CD14-positive monocyte (primary cell): ENCODE results near the gene CBR4. TPM values are rescaled to one million over a fixed set of nuclear protein-coding genes. Genes with fewer than 3 reads are reported as not detected.

Experiments used
- DNase-seq, 3 donors: peaks; one replicate each; pipeline ENCODE4 v3.0.0-alpha.2; 2011 to 2022
- H2AFZ ChIP-seq: 2 replicates; pipeline ENCODE4 v1.6.0; 2012; ENCODE audit warnings: mild to moderate bottlenecking, low read depth, low read length, inconsistent platforms; ENCODE audit not compliant: insufficient read depth, poor library complexity, severe bottlenecking
- H3K27ac ChIP-seq, 2 donors: 1 replicate in 1 of 2; 2 replicates in 1 of 2; pipeline ENCODE4 v1.5.1; 2012 to 2013; ENCODE audit warnings: low read length in 2 of 2, control low read depth in 1 of 2, inconsistent platforms in 1 of 2, low read depth in 1 of 2, mild to moderate bottlenecking in 1 of 2
- H3K27me3 ChIP-seq, 2 donors: one replicate each; pipeline versions ENCODE4 v1.6.0 to v1.6.1; 2011 to 2013; ENCODE audit warnings: low read length in 2 of 2; ENCODE audit not compliant: control insufficient read depth in 2 of 2, insufficient read depth in 2 of 2
- H3K36me3 ChIP-seq, 2 donors: replicated peaks in 1 of 2; 1 replicate in 1 of 2; 2 replicates in 1 of 2; pipeline versions ENCODE4 v1.5.1 to v1.6.1; 2012 to 2013; ENCODE audit warnings: low read length in 2 of 2, control low read depth in 1 of 2, inconsistent platforms in 1 of 2, mild to moderate bottlenecking in 1 of 2; ENCODE audit not compliant: insufficient read depth in 2 of 2, control insufficient read depth in 1 of 2
- H3K4me1 ChIP-seq, 2 donors: 1 replicate in 1 of 2; 2 replicates in 1 of 2; pipeline versions ENCODE4 v1.5.1 to v1.6.1; 2012 to 2013; ENCODE audit warnings: low read length in 2 of 2, control low read depth in 1 of 2, inconsistent platforms in 1 of 2, mild to moderate bottlenecking in 1 of 2, moderate library complexity in 1 of 2; ENCODE audit not compliant: insufficient read depth in 2 of 2, control insufficient read depth in 1 of 2
- H3K4me2 ChIP-seq: replicated peaks from 2 replicates; pipeline ENCODE3; 2012; ENCODE audit warnings: low read length, moderate library complexity, mild to moderate bottlenecking; ENCODE audit not compliant: poor library complexity, severe bottlenecking; ENCODE audit errors: extremely low read depth
- H3K4me3 ChIP-seq, 3 experiments: fragments of 200-600 bp in 1 of 3; sonication (generic) in 1 of 3; replicated peaks in 1 of 3; 1 replicate in 2 of 3; 2 replicates in 1 of 3; pipeline ENCODE4 v1.5.1; 2011 to 2013; ENCODE audit warnings: low read length in 3 of 3, mild to moderate bottlenecking in 3 of 3, control low read depth in 2 of 3, low read depth in 2 of 3, inconsistent platforms in 1 of 3, moderate library complexity in 1 of 3
- H3K79me2 ChIP-seq: 2 replicates; pipeline ENCODE4 v1.6.0; 2012; ENCODE audit warnings: mild to moderate bottlenecking, control low read depth, inconsistent platforms, low read length, moderate library complexity; ENCODE audit not compliant: insufficient read depth
- H3K9ac ChIP-seq: 2 replicates; pipeline ENCODE4 v1.6.0; 2017; ENCODE audit warnings: low read length, mild to moderate bottlenecking; ENCODE audit not compliant: insufficient read depth, poor library complexity, severe bottlenecking
- H3K9me3 ChIP-seq, 2 donors: replicated peaks in 1 of 2; 1 replicate in 1 of 2; 2 replicates in 1 of 2; pipeline versions ENCODE4 v1.5.1 to v1.6.1; 2012 to 2013; ENCODE audit warnings: low read length in 2 of 2, control low read depth in 1 of 2; ENCODE audit not compliant: control insufficient read depth in 1 of 2, insufficient read depth in 1 of 2
- H4K20me1 ChIP-seq: 2 replicates; pipeline ENCODE4 v1.6.0; 2012; ENCODE audit warnings: mild to moderate bottlenecking, low read length, control low read depth, moderate library complexity; ENCODE audit not compliant: insufficient read depth
- H3K27ac Mint-ChIP-seq, 7 donors: one replicate each; pipeline ENCODE4 v1.8.0; 2020; ENCODE audit warnings: mild to moderate bottlenecking in 7 of 7, mixed read lengths in 7 of 7, moderate library complexity in 6 of 7, inconsistent platforms in 2 of 7
- H3K27me3 Mint-ChIP-seq, 3 donors: one replicate each; pipeline ENCODE4 v1.8.0; 2021 to 2022; ENCODE audit warnings: low read depth in 3 of 3, mild to moderate bottlenecking in 3 of 3, mixed read lengths in 3 of 3, moderate library complexity in 3 of 3, inconsistent platforms in 1 of 3
- H3K36me3 Mint-ChIP-seq, 2 donors: one replicate each; pipeline ENCODE4 v1.8.0; 2020; ENCODE audit warnings: mixed read lengths in 2 of 2, inconsistent platforms in 1 of 2, mild to moderate bottlenecking in 1 of 2
- H3K4me1 Mint-ChIP-seq: one replicate; pipeline ENCODE4 v1.8.0; 2020; ENCODE audit warnings: mild to moderate bottlenecking, mixed read lengths
- H3K4me3 Mint-ChIP-seq, 2 donors: one replicate each; pipeline ENCODE4 v1.8.0; 2020; ENCODE audit warnings: mild to moderate bottlenecking in 2 of 2, mixed read lengths in 2 of 2, moderate library complexity in 1 of 2
- H3K9me3 Mint-ChIP-seq, 7 donors: one replicate each; pipeline ENCODE4 v1.8.0; 2020 to 2022; ENCODE audit warnings: mixed read lengths in 7 of 7, mild to moderate bottlenecking in 6 of 7, moderate library complexity in 6 of 7, inconsistent platforms in 2 of 7
- CTCF ChIP-seq: fragments of 200-600 bp; IDR thresholded peaks from one replicate; pipeline ENCODE4 v1.8.0; 2022; ENCODE audit warnings: antibody characterized with exemption, mild to moderate bottlenecking
- WGBS: methylation state at CpG from one replicate; pipeline ENCODE4 v1.1.5; 2013; ENCODE audit warnings: missing lambda C conversion rate; ENCODE audit not compliant: insufficient coverage; 5-methylcytosine and 5-hydroxymethylcytosine counted together
- intact Hi-C, 2 donors: fragments of 100-400 bp; cut with micrococcal nuclease; formaldehyde crosslinking; loops; one replicate each; pipeline versions ENCODE4 v1.15.0 to v1.15.1; 2023
- polyA minus RNA-seq: library from RNA; depleted of rRNA, polyadenylated mRNA; stranded (reverse); fragments of >200 nt; gene quantifications from 2 replicates; pipeline ENCODE4 v1.2.3, GENCODE V29; 2012
- polyA plus RNA-seq, 3 donors: library from polyadenylated mRNA; depleted of rRNA in 1 of 3; unstranded in 2 of 3; stranded (reverse) in 1 of 3; fragments of 300-500 nt in 2 of 3; fragments of >200 nt in 1 of 3; fragmentation: Illumina TruSeq in 2 of 3; gene quantifications; 1 replicate in 2 of 3; 2 replicates in 1 of 3; pipeline ENCODE4 v1.2.3, GENCODE V29; 2012 to 2021
- total RNA-seq, 12 experiments: library from RNA in 1 of 12; stranded (reverse) in 1 of 12; fragments of 120-200 nt in 1 of 12; gene quantifications; one replicate each; pipeline ENCODE4 v1.2.4 and lab custom pipeline; 2013 to 2026; ENCODE audit warnings: mixed read lengths in 6 of 12, inconsistent platforms in 1 of 12

CBR4 gene
- 15.0 TPM for total RNA-seq (2013)
- 1 to 10 TPM; 2.8 to 4.2 (median 4.1) TPM for polyA plus RNA-seq
- polyA minus RNA-seq = 2.9 and 3.9 TPM in 2 replicates
- total RNA-seq (lab: John Stamatoyannopoulos, UW) = 4.1 to 20.3 (median 12.1) reads per million in 11 experiments

GRCh38 chr4:169010125-169011023, at the start of gene CBR4:
Gene CBR4 (minus strand): TSS chr4:169010255. CDS start chr4:169010089, 166 bp downstream.
- H3K4me3 ChIP-seq = peak within 1 kb of the TSS; percentile 66 to 82 (median 75)
- peak; percentile 47 for TF ChIP-seq CTCF
- no peaks in the 10 kb centered on the region for H3K9me3 Mint-ChIP-seq
- H3K9ac ChIP-seq = peak within 1 kb of the TSS; percentile 93
- under 1% methylated on average over 44 of the region's 54 CpGs for WGBS
- peak within 1 kb of the TSS; percentile 93 to 97 for H3K27ac ChIP-seq
- peak within 1 kb of the TSS; percentile 93 to 99 (median 98) for H3K27ac Mint-ChIP-seq
- intact Hi-C loops = loop anchor here in 1 of 2 donors (10.0 kb wide), 1 partner anchor 526 kb away; the partner anchor contains the start of gene DDX60L
- no peaks in the 10 kb centered on the region for H3K27me3 ChIP-seq
- H2AFZ ChIP-seq = peak within 1 kb of the TSS; percentile 100
- H3K36me3 ChIP-seq = peaks cover 4 to 14% of the 10 kb centered on the region in 2 donors
- peak within 1 kb of the TSS; percentile 91 for H3K4me2 ChIP-seq
- peaks cover 16 to 19% of the 10 kb centered on the region in 2 donors for H3K4me1 ChIP-seq
- H3K27me3 Mint-ChIP-seq = peaks cover 0 to 4% (median 0%) of the 10 kb centered on the region in 3 donors
- no peaks in the 10 kb centered on the region for H4K20me1 ChIP-seq
- no peaks in the 10 kb centered on the region for H3K9me3 ChIP-seq
- DNase-seq = peak; percentile 98 to 99 (median 98)
- peaks cover 13% of the 10 kb centered on the region in 2 donors for H3K36me3 Mint-ChIP-seq
- peaks cover 31% of the 10 kb centered on the region for H3K79me2 ChIP-seq
- H3K4me1 Mint-ChIP-seq = peaks cover 33% of the 10 kb centered on the region
- H3K4me3 Mint-ChIP-seq = peak within 1 kb of the TSS; percentile 92

- H3K9me3 Mint-ChIP-seq = no peaks in the 10 kb centered on the region
- no peak overlapping the region for H3K27ac ChIP-seq
- H3K4me3 Mint-ChIP-seq = peak overlapping the region in 1 of 2 donors; percentile 12
- H4K20me1 ChIP-seq = no peaks in the 10 kb centered on the region
- H3K4me1 ChIP-seq = no peaks in the 10 kb centered on the region
- no peak overlapping the region for H3K4me3 ChIP-seq
- no peaks in the 10 kb centered on the region for H3K36me3 Mint-ChIP-seq
- H3K79me2 ChIP-seq = no peaks in the 10 kb centered on the region
- H3K9me3 ChIP-seq = no peaks in the 10 kb centered on the region
- no peak overlapping the region for H3K9ac ChIP-seq
- H3K4me1 Mint-ChIP-seq = peaks cover 4% of the 10 kb centered on the region
- peaks cover 0 to 3% (median 0%) of the 10 kb centered on the region in 3 donors for H3K27me3 Mint-ChIP-seq
- no peaks in the 10 kb centered on the region for H3K36me3 ChIP-seq
- H3K27me3 ChIP-seq = no peaks in the 10 kb centered on the region
- no peak for DNase-seq
- H2AFZ ChIP-seq = peak overlapping the region; percentile 61
- 49% methylated on average over 16 of the region's 22 CpGs for WGBS
- H3K27ac Mint-ChIP-seq = peak overlapping the region in 3 of 7 donors; percentile 1 to 57 (median 1)
- no peak for TF ChIP-seq CTCF
- H3K4me2 ChIP-seq = no peak overlapping the region
- intact Hi-C loops = no loop called here
These were observed 49.5 kb upstream of the CBR4 start for GRCh38 chr4:169059306-169060211.
